Testis (tissue), 2 donors: ENCODE results near the gene ZNF408.

ENCODE experiments used
- POLR2A ChIP-seq: fragments of 450-650 bp; IDR thresholded peaks from one replicate; pipeline ENCODE4 v1.6.1; 2017; ENCODE audit warnings: antibody characterized with exemption, mild to moderate bottlenecking, moderate library complexity
- TF ChIP-seq, protein P1 (sequence below), 3 experiments: fragments of 450-650 bp in 2 of 3; fragments of 200-600 bp in 1 of 3; sonication (generic) in 1 of 3; IDR thresholded peaks; one replicate each; pipeline ENCODE4 v1.5.1; 2016 to 2019; ENCODE audit warnings: antibody characterized with exemption in 3 of 3, mild to moderate bottlenecking in 2 of 3, moderate library complexity in 1 of 3

DNA sequence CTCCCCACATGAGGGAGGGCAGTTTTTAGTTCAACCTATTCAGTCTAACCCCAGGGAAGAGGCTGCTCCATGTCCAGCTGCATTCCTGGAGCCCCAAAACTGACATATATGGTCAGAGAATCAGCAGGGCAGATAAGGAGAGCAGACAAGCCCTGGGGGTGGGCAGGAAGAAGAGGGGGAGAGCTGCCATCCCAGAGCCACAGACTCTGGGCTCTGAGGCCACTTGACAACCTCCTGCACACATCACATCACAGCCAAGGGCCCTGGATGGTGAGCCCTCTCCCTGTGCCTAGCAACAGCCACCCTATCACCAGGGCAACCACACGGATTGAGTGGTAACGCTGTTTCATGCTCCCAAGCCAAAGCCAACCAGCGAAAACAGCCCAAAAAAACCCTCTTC, 3.5 kb upstream of the ZNF408 start:
- TF ChIP-seq, protein P1, sequence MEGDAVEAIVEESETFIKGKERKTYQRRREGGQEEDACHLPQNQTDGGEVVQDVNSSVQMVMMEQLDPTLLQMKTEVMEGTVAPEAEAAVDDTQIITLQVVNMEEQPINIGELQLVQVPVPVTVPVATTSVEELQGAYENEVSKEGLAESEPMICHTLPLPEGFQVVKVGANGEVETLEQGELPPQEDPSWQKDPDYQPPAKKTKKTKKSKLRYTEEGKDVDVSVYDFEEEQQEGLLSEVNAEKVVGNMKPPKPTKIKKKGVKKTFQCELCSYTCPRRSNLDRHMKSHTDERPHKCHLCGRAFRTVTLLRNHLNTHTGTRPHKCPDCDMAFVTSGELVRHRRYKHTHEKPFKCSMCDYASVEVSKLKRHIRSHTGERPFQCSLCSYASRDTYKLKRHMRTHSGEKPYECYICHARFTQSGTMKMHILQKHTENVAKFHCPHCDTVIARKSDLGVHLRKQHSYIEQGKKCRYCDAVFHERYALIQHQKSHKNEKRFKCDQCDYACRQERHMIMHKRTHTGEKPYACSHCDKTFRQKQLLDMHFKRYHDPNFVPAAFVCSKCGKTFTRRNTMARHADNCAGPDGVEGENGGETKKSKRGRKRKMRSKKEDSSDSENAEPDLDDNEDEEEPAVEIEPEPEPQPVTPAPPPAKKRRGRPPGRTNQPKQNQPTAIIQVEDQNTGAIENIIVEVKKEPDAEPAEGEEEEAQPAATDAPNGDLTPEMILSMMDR (IDR thresholded peaks at IDR 0.05), result no peak
- no peak for TF ChIP-seq POLR2A
